Ishikawa (cell line): Measurements from ENCODE around the gene COMMD3.

ENCODE experiments used
- CEBPB ChIP-seq: IDR thresholded peaks from 2 replicates; pipeline ENCODE4 v1.6.1; 2012
- CREB1 ChIP-seq: IDR thresholded peaks from 2 replicates; pipeline ENCODE4 v1.6.1; 2012; ENCODE audit warnings: low read depth
- EGR1 ChIP-seq: IDR thresholded peaks from 2 replicates; pipeline ENCODE4 v1.6.1; 2012
- EP300 ChIP-seq: IDR thresholded peaks from 2 replicates; pipeline ENCODE4 v1.6.1; 2012; ENCODE audit warnings: borderline replicate concordance
- FOXM1 ChIP-seq: IDR thresholded peaks from 2 replicates; pipeline ENCODE4 v1.6.1; 2012; ENCODE audit warnings: low read depth, borderline replicate concordance
- RAD21 ChIP-seq: IDR thresholded peaks from 2 replicates; pipeline ENCODE4 v1.6.1; 2012; ENCODE audit warnings: low read depth
- TCF12 ChIP-seq: IDR thresholded peaks from 2 replicates; pipeline ENCODE4 v1.6.1; 2012; ENCODE audit warnings: low read depth
- TEAD4 ChIP-seq: IDR thresholded peaks from 2 replicates; pipeline ENCODE4 v1.6.1; 2012
- ZBTB7A ChIP-seq: IDR thresholded peaks from 2 replicates; pipeline ENCODE4 v1.6.1; 2012; ENCODE audit warnings: low read depth
- TF ChIP-seq, protein P1 (sequence below): IDR thresholded peaks from 2 replicates; pipeline ENCODE4 v1.6.1; 2012
- TF ChIP-seq, protein P2 (sequence below): IDR thresholded peaks from 2 replicates; pipeline ENCODE4 v1.6.1; 2012; ENCODE audit warnings: low read depth, mild to moderate bottlenecking

DNA sequence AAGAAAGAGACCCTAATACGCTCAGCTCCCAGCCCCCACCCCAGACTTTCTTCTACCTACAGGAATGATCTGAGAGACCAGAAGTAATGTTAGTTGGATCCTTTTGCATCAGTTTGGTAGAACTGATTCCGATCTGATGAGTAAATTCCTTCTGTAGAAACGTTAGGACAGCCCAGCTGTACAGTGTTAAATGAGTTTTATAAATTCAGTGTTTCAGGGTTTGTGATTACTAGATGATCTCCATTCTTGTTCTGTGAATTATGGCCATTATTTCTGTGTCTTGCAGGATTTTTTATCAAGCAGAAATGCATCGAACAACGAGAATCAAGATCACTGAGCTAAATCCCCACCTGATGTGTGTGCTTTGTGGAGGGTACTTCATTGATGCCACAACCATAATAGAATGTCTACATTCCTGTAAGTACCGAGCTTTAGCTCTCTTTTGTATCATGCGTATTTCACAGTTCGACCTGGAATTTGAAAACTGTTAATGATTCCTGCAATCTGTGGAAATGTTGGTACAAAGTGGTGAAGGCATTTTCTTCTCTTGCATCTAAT, 10.0 kb downstream of the COMMD3 start:
- TF ChIP-seq, protein P1, sequence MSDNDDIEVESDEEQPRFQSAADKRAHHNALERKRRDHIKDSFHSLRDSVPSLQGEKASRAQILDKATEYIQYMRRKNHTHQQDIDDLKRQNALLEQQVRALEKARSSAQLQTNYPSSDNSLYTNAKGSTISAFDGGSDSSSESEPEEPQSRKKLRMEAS, result no peak
- TF ChIP-seq FOXM1 (no peak), TCF12 (no peak), EGR1 (no peak), ZBTB7A (no peak), EP300 (no peak), CREB1 (no peak), CEBPB (no peak), TEAD4 (no peak), RAD21 (no peak)
- TF ChIP-seq, protein P2, sequence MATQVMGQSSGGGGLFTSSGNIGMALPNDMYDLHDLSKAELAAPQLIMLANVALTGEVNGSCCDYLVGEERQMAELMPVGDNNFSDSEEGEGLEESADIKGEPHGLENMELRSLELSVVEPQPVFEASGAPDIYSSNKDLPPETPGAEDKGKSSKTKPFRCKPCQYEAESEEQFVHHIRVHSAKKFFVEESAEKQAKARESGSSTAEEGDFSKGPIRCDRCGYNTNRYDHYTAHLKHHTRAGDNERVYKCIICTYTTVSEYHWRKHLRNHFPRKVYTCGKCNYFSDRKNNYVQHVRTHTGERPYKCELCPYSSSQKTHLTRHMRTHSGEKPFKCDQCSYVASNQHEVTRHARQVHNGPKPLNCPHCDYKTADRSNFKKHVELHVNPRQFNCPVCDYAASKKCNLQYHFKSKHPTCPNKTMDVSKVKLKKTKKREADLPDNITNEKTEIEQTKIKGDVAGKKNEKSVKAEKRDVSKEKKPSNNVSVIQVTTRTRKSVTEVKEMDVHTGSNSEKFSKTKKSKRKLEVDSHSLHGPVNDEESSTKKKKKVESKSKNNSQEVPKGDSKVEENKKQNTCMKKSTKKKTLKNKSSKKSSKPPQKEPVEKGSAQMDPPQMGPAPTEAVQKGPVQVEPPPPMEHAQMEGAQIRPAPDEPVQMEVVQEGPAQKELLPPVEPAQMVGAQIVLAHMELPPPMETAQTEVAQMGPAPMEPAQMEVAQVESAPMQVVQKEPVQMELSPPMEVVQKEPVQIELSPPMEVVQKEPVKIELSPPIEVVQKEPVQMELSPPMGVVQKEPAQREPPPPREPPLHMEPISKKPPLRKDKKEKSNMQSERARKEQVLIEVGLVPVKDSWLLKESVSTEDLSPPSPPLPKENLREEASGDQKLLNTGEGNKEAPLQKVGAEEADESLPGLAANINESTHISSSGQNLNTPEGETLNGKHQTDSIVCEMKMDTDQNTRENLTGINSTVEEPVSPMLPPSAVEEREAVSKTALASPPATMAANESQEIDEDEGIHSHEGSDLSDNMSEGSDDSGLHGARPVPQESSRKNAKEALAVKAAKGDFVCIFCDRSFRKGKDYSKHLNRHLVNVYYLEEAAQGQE, result no peak
